HuH-7.5 (cell line): Measurements from ENCODE around the gene OSBPL1A.

Experiments used
- DNase-seq: peaks from one replicate; pipeline ENCODE4 v3.0.0; 2011; ENCODE audit warnings: low spot score

Gene OSBPL1A

GRCh38 chr18:24219561-24220317, 177.9 kb downstream of the OSBPL1A start:
- DNase-seq = no peak

DNA sequence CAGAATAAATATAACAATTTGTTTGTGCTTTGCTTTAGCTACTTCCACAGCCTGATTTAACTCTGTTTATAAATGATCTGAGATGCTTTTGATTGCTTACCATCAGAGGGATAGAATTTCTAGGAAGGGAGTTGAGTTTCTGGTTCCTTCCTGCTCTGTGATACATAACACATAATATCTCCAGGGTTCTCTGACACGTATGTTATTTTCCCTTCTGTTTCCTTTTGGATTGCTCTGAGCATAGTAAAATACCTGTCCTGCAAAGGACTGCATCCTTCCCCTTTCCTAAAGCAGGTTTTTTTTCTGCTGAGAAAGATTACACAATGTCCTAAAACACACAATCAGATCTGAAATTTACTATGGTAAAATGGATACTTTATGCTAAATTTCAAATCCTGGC, 182.7 kb downstream of the OSBPL1A start:
- no peak for DNase-seq

DNA sequence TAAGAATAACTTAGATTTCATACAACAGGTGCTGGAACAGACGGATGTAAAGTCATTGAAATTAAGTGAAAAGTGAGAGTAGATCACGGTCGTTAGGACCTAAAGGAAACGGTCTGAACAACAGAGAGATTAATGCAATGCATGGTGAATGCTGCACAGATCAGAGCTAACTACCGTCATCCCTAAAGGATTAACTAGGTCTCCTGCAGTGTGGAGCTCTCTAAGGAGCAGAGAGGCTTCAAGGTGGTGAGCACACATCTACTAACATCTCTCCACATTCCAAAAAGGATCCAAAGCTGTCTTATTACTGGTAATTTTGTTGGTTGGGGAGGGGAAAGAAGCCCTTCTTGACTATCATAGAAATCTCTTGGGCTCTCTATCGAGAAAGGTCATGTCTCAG, 183.5 kb downstream of the OSBPL1A start:
- DNase-seq = no peak

DNA sequence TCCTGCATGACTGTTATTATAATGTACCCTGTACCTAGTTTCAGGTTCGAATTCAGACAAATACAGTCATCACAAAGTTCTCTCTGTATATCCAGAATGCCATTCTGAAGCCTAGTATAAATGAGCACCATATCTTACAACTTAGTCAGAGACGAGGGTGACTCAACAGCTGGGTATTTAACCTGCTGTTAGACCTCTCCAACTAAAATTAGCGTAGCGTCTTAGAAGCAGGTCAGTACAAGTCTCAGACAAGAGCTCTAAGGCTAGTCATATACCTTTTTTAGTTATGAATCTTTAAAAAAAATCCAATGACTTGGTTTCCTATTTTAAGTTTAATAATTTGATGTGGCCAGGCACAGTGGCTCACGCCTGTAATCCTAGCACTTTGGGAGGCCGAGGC, 184.7 kb downstream of the OSBPL1A start:
- DNase-seq = no peak

- DNase-seq = no peak
These were observed 188.1 kb downstream of the OSBPL1A start for GRCh38 chr18:24209558-24209957.

GRCh38 chr18:24208270-24209035, 189.2 kb downstream of the OSBPL1A start:
- DNase-seq = no peak

DNA sequence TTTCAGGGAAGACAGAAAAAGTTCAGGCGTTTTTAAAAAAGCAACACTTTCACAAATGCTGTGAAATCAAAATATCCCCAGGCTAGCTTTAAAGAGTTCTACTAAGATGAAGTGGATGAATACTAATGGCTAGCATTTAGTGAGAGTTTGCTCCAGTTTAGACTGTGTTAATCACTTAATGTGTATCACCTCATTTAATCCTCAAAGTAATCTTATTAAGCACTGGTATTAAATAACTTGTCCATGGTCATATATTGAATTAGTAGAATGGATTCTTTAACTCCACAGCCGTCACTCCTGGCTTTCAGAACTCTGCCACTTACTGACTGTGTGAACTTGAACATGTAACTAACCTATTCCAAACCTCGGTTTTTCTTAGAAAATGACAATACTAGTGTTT, 192.7 kb downstream of the OSBPL1A start:
- no peak for DNase-seq

- DNase-seq = no peak
These were observed 195.6 kb downstream of the OSBPL1A start for GRCh38 chr18:24201699-24202687.

DNA sequence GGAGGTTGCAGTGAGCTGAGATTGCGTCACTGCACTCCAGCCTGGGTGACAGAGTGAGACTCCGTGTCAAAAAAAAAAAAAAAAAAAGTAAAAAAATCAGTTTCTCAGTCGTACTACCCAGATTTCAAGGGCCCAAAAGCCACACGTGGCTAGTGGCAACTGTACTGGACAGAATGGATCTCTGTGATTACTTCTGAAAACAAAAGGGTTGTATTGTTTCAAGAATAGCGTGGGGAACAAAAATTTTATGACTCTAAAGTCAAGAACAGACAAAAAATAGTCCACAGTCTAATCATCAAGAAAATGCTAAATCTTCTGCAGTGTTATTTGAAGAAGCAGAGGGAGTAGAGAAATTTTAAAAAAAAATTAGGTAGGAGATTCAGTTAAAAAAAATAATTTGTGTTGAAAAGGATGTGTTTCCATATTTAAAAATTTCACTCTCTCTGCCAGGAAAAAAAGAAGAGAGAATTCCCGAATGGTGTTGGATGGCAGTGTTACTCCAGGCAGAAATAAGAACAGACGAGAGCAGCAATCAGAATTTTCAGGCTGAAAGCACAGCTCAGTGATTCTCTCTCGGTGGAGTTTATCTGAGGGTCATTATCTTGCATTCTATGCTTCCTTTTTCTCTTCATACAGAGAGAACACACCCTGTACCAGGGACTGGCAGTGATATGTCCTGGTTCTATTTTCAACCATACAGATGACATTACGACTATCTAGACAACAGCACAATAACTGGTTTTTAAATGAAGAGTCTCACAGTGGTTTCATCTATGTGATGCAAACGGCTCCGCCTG, 196.9 kb downstream of the OSBPL1A start:
- DNase-seq = no peak

- no peak for DNase-seq
These were observed 198.2 kb downstream of the OSBPL1A start for GRCh38 chr18:24199372-24199962.

GRCh38 chr18:24198461-24198860, 199.2 kb downstream of the OSBPL1A start:
- no peak for DNase-seq

GRCh38 chr18:24197412-24197811, 200.2 kb downstream of the OSBPL1A start:
- DNase-seq = no peak

GRCh38 chr18:24196764-24197163, 200.9 kb downstream of the OSBPL1A start:
- no peak for DNase-seq

- DNase-seq = no peak
These were observed 202.1 kb downstream of the OSBPL1A start for GRCh38 chr18:24195296-24196053.

- DNase-seq = no peak
These were observed 207.0 kb downstream of the OSBPL1A start for GRCh38 chr18:24190590-24190989.

DNA sequence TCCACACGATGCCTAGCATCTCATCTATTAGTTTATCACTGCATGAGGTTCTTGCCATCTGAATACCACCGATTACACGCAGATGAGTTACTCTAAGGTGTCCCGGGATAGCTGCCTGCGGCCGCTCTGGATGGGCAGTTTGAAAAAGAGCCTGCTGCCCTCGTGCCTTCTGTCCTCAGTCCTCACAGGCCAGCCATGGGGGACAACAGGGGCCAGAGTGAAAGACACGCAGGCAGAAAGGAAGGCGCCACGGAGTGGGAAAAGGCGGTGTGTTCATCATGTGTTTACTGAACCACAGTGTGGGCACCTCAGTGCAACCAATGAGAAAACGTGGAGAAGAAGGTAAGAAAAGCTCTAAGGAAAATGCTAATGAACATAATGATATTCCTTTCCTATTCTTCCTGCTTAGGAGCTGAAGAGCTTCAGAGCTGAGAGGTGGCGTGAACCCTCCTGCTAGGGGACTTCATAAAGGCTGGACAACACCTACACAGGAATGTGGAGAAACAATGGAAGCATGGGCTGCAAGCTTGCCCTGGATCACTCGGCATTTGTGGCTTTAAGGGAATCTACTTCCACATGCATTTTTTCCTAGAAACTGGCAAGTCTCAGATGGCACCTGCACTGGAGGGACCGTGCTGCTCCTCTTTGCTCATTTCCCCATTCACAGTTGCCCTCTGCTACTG, 207.8 kb downstream of the OSBPL1A start:
- no peak for DNase-seq

DNA sequence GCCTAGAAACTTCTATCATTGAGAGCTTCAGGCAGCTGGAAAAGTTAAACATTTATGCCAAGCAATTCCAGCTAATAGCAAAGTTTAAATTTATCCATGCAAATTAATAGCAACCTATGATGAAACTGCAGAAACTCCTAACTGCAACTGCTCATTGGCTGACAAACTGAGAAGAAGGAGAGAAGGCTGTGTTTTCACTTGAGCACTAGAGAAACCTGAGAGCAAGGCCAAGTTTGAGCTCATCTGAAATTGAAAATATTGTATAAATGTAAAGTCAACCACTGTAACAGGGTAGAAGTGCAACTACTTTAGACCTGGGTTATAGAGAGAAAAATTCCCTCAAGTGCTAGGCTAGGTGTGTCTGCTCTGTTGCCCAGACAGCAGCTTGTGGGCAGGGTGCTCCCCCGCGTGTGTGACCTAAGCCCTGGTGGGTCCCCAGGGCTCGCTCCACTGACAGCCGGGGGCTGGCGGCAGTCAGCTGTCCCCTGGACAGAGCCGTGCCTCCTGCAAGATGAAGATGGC, 208.6 kb downstream of the OSBPL1A start:
- no peak for DNase-seq

GRCh38 chr18:24188120-24188519, 209.5 kb downstream of the OSBPL1A start:
- no peak for DNase-seq

GRCh38 chr18:24187689-24188088, 209.9 kb downstream of the OSBPL1A start:
- DNase-seq = no peak
